ENCODE results near the gene DNM2. TPM values are rescaled to one million over a fixed set of nuclear protein-coding genes. Genes with fewer than 3 reads are reported as not detected.
A peak's percentile ranks its signal among the peaks of the same experiment; 100 is the strongest.
"Not testable (repeated sequence)": the region's sequence is repeated elsewhere in the genome, so short reads cannot be mapped to it uniquely, and the experiment has no call there.

DNM2 gene
- total and polyA plus RNA-seq, 2 donors, result 76.2 to 87.0 TPM

DNA sequence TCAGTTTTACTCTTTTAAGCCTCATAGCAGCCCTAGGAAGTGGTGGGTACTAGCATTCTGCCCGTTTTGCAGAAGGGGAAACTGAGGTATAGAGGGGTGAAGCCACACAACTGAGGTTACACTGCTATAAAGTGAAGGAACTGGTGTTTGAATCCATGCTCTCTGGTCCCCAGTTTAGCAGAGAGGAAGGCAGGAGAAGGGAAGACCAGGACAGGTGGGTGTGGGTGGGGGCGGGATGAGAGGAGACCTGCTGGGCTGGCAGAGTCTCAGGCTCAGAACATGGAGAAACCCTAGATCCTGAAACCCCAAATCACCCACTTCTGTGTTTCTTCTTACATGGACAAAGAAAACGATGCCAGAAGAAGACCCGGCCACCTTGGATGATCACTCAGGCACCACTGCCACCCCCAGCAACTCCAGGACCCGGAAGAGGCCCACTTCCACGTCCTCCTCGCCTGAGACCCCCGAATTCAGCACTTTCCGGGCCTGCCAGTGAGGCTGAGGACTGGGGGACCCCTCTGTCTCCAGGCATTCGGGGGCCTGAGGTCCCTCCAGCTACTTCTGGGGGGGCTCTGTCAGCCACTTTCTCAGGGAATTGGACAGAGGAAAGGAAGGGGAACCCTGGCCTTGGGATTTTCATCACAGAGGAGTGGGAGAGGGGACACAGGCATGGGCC lies 151.1 kb downstream of the DNM2 start:
- no peak for DNase-seq (ENCODE audit: extremely low spot score)
- Histone ChIP-seq H3K36me3 (ENCODE audit: insufficient read depth) (no peaks in the 10 kb centered on the region), H3K4me3 (ENCODE audit: low read depth, low read length) (no peak overlapping the region), H3K4me1 (ENCODE audit: insufficient read depth) (peaks cover 2% of the 10 kb centered on the region), H3K27ac (ENCODE audit: low read depth) (no peak overlapping the region)
- WGBS, result 95% methylated on average over 10 of the region's 10 CpGs

DNA sequence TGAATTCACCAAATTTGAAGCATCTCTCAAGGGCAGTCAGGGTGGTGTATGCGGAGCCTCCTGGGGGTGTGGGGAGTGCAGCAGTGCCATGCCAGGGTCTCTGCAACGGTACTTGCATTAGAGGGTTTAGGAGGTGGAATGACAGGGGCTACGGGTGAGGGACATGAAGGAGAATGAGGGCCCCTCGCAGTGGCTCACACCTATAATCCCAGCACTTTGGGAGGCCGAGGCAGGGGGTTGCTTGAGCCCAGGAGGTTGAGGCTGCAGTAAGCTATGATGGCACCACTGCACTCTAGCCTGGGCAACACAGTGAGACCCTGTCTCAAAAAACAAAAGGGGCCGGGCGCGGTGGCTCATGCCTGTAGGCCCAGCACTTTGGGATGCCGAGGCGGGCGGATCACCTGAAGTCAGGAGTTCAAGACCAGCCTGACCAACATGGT lies 152.0 kb downstream of the DNM2 start:
- H3K27ac ChIP-seq (ENCODE audit: low read depth); DNase-seq (ENCODE audit: extremely low spot score); H3K4me3 ChIP-seq (ENCODE audit: low read depth, low read length); H3K36me3 ChIP-seq (ENCODE audit: insufficient read depth); H3K4me1 ChIP-seq (ENCODE audit: insufficient read depth): not testable (repeated sequence)
- 92% methylated on average over 11 of the region's 11 CpGs for WGBS

DNA sequence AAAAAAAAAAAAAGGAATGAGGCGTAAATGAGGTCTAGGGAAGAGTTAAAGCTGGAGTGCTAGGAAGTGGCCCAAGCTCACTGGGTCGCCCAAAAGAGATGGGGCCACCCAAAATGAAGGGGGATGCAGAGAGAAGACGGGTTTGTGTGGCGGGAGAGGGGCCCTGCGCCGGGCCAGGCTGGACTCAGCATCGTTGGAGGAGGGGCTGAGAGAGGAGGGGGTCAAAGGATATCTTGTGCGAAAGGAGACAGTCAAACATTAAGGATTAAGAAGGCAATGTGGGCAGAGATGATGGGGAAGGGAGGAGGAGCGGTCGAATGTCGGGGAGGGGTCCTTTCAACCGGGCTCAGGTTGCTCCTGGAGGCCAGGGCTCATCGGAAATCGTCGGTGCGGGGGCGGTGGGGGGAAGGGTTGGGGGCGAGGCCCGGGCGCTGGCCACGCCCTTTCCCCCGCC lies 152.6 kb downstream of the DNM2 start:
- Histone ChIP-seq H3K27ac (ENCODE audit: low read depth) (peak overlapping the region; percentile 2), H3K36me3 (ENCODE audit: insufficient read depth) (no peaks in the 10 kb centered on the region), H3K4me1 (ENCODE audit: insufficient read depth) (peaks cover 2% of the 10 kb centered on the region), H3K4me3 (ENCODE audit: low read depth, low read length) (peak overlapping the region; percentile 11)
- WGBS, result 1% methylated on average over 22 of the region's 22 CpGs
- DNase-seq (ENCODE audit: extremely low spot score), result no peak

DNA sequence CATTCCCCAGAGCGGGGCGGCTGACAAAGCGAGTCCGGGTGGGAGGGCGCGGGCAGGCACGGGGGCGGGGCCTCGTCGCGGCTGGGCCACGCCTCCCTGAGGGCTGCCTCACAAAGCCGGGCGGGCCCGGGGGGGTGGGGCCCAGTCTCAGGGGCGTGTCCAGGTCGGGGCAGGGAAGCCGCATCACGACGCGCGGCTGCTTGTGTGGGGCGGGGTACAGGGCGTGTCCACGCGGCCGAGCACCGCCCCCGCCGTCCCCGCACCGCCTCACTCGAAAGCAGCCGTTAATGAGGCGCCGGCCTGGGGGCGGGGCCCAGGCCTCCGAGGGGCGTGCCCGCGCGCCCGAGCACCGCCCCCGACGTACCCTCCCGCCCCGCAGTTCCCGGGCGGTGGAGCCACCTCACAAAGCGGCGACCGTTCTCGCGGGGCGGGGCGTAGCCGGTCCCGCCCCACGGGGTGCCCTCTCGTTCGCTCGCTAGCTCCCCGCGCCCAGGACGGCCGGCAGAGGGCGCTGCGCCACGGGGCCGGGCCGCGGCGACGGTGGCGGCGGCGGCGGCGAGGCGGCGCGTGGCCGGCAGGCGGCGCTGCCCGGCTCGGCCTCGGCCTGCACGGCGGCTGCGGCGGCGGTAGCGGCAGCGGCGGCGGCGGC lies 153.2 kb downstream of the DNM2 start, which contains the start of gene CARM1:
CARM1 (plus strand) TSS at position 599 of the 649 bp plus-strand sequence. CDS start 150 bp downstream, outside the sequence.
- Histone ChIP-seq H3K27ac (ENCODE audit: low read depth) (peak within 1 kb of the TSS; percentile 74), H3K36me3 (ENCODE audit: insufficient read depth) (no peaks in the 10 kb centered on the region), H3K4me3 (ENCODE audit: low read depth, low read length) (peak within 1 kb of the TSS; percentile 95), H3K4me1 (ENCODE audit: insufficient read depth) (peaks cover 2% of the 10 kb centered on the region)
- DNase-seq (ENCODE audit: extremely low spot score), result peak; percentile 94
- under 1% methylated on average over 91 of the region's 99 CpGs for WGBS

DNA sequence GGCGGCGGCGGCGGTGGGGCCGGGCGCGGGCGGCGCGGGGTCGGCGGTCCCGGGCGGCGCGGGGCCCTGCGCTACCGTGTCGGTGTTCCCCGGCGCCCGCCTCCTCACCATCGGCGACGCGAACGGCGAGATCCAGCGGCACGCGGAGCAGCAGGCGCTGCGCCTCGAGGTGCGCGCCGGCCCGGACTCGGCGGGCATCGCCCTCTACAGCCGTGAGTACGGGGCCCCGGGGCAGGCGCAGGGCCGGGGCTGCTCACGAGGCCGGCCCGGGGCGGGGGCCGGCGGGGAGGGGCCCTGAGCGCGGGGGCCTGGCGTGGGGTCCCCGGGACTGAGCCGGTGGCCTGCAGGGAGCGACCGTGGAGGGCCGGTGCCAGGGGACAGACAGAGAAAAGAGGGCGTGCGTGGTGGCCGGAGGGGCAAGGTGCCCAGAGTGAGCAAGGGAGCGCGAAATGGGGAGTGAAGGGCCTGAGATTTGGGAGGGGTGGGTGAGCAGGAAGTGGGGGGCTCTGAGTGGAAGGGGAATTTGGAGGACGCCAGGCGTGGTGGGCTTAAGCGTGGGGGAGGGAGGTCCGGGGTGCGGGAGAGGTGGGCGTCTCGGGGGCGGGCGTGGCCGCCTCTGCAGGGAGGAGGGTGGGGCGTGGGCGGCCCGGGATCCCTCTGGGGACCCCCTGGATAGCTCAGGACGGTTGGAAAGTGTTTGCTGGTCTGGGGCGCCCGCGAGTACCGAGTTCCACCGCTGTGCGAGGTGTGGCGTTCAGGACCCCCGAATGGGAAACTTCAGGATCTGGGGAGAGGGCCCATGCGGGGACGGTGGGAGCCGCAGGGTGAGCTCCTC lies 154.0 kb downstream of the DNM2 start:
- DNase-seq (ENCODE audit: extremely low spot score), result no peak
- H3K4me3 ChIP-seq (ENCODE audit: low read depth, low read length), result peak overlapping the region; percentile 95
- H3K36me3 ChIP-seq (ENCODE audit: insufficient read depth), result no peaks in the 10 kb centered on the region
- peak overlapping the region; percentile 74 for H3K27ac ChIP-seq (ENCODE audit: low read depth)
- WGBS, result under 1% methylated on average over 81 of the region's 90 CpGs
- H3K4me1 ChIP-seq (ENCODE audit: insufficient read depth), result peaks cover 2% of the 10 kb centered on the region

DNA sequence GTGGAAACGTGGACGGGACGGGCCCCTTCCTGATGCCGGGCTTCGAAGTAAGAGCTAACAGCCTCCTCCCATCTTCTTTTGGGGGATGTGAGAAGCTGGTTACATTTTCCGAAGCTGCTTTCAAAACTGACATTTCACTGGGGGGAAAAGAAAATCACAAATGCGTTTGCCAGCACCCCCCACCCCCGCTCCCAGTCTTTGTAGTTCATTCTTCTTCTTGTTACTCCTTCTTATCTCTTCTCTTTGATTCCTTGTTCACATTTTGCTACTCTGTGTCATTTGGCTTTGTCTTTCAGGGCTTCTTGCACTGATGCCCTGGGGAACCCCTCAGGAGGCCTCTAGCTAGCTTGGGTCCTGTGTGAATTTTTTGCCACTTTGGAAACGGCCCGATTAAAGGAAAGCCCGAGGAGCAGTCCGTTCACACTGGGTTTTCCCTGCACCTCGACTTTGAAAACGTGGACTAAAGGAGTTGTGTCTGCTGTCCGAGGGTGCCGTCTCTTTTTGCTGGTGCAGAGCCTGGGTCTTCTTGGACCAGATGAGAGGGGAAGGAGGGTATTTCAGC lies 154.7 kb downstream of the DNM2 start:
- Histone ChIP-seq H3K36me3 (ENCODE audit: insufficient read depth) (no peaks in the 10 kb centered on the region), H3K4me3 (ENCODE audit: low read depth, low read length) (peak overlapping the region; percentile 95), H3K27ac (ENCODE audit: low read depth) (peak overlapping the region; percentile 40), H3K4me1 (ENCODE audit: insufficient read depth) (peaks cover 2% of the 10 kb centered on the region)
- no peak for DNase-seq (ENCODE audit: extremely low spot score)
- 6% methylated on average over 16 of the region's 16 CpGs for WGBS

DNA sequence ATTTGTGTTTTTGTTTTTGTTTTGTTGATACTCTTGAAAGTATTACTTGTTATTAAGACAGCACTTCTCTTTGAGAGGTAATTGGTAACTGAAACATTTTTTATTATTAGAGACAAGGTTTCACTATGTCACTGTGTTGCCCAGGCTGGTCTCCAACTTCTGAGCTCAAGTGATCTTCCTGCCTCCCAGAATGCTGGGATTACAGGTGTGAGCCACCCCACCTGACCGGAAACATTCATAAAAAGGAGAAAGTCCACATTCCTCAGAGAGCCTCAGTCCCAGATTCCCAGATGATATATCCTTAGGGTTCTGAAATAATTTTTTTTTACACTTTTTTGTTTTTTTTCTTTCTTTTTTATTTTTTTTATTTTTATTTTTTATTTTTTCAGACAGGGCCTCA lies 156.1 kb downstream of the DNM2 start:
- WGBS, result 96% methylated on average over 1 of the region's 1 CpG
- H3K27ac ChIP-seq (ENCODE audit: low read depth), result no peak overlapping the region
- DNase-seq (ENCODE audit: extremely low spot score), result no peak
- H3K4me3 ChIP-seq (ENCODE audit: low read depth, low read length), result no peak overlapping the region
- H3K4me1 ChIP-seq (ENCODE audit: insufficient read depth), result peaks cover 2% of the 10 kb centered on the region
- no peaks in the 10 kb centered on the region for H3K36me3 ChIP-seq (ENCODE audit: insufficient read depth)

DNA sequence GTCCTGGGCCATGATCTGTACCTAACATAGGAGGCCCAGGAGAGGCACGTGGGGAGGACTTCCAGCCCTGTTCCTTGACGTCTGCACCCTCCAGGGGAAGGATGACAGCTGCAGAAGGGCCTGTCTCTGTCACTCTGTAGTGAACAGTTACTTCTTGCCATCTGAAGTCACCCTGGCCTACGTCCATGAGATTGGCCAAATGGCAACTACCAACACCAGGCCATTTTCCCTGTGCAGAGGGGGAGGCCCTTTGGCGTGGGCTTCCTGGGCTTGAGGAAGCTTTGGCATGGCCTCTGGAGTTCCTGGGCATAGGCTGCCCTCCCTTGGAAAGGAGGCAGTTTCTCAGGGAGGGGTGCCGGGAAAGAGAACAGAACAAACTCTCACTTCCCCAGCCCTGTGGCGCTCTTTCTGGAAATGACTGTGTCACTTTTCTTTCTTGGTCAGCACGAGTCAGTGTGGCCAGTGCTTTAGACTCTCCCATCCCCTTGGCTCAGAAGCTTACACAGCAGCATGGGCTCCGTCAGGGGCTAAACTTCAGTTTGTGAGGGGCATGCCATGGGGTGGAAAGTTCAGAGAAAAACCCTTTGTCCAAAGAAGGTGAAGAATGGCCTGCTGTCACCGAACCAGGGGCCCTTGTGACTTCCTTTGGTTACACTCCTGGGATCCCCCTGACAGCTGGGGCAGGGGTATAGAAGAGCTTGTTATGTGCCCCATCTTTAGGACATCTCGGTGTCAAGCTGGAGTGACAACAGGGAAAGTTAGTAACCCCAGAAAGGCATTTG lies 158.8 kb downstream of the DNM2 start:
- Histone ChIP-seq H3K36me3 (ENCODE audit: insufficient read depth) (no peaks in the 10 kb centered on the region), H3K4me1 (ENCODE audit: insufficient read depth) (peaks cover 2% of the 10 kb centered on the region), H3K4me3 (ENCODE audit: low read depth, low read length) (no peak overlapping the region), H3K27ac (ENCODE audit: low read depth) (no peak overlapping the region)
- 74% methylated on average over 10 of the region's 10 CpGs for WGBS
- no peak for DNase-seq (ENCODE audit: extremely low spot score)

DNA sequence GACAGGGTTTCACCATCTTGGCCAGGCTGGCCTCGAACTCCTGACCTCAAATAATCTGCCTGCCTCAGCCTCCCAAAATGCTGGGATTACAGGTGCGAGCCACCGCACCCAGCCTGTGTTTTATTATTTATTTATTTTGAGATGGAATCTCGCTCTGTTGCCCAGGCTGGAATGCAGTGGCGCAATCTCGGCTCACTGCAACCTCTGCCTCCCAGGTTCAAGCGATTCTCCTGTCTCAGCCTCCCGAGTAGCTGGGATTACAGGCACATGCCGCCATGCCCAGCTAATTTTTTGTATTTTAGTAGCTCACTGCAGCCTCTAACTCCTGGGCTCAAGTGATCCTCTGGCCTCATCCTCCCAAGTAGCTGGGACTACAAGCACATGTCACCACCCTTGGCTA lies 159.7 kb downstream of the DNM2 start:
- not testable (repeated sequence) for DNase-seq (ENCODE audit: extremely low spot score); H3K36me3 ChIP-seq (ENCODE audit: insufficient read depth); H3K4me1 ChIP-seq (ENCODE audit: insufficient read depth); H3K4me3 ChIP-seq (ENCODE audit: low read depth, low read length); H3K27ac ChIP-seq (ENCODE audit: low read depth)
- WGBS, result 93% methylated on average over 9 of the region's 9 CpGs

DNA sequence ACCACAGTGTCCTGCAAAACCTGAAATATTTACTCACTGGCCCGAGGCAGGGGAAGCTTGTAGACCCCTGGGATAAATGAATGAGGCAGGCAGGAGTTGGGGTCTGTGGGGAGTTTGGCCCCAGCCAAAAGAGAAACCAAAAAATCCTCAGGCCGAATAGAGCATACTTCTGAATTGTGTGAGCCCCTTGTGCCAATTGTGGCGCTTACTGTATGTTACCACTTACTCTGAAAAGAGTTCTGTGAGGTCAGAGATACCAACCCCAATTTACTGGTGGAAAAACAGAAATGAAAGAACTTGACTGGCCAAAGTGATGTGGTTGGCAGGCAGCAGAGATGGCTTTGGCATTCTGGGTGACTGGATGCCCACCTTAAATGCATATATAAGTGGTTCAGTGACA lies 160.4 kb downstream of the DNM2 start:
- WGBS, result 78% methylated on average over 3 of the region's 3 CpGs
- no peaks in the 10 kb centered on the region for H3K4me1 ChIP-seq (ENCODE audit: insufficient read depth)
- no peak overlapping the region for H3K4me3 ChIP-seq (ENCODE audit: low read depth, low read length)
- H3K36me3 ChIP-seq (ENCODE audit: insufficient read depth), result no peaks in the 10 kb centered on the region
- DNase-seq (ENCODE audit: extremely low spot score), result no peak
- no peak overlapping the region for H3K27ac ChIP-seq (ENCODE audit: low read depth)

Data from urinary bladder (tissue), 4 donors.